Activated naive CD4-positive, alpha-beta T cell treated with anti-CD3 and anti-CD28 coated beads, Interleukin-2, amount 50 U/mL, for 24 hours (primary cell): ENCODE measurements around the gene MFSD6.

Experiments
- H3K27ac Mint-ChIP-seq: one replicate; pipeline ENCODE4 v1.8.0; 2021; ENCODE audit warnings: mild to moderate bottlenecking, mixed read lengths
- H3K27me3 Mint-ChIP-seq: one replicate; pipeline ENCODE4 v1.8.0; 2021; ENCODE audit warnings: mixed read lengths
- H3K36me3 Mint-ChIP-seq: one replicate; pipeline ENCODE4 v1.8.0; 2021; ENCODE audit warnings: mixed read lengths
- H3K4me1 Mint-ChIP-seq: one replicate; pipeline ENCODE4 v1.8.0; 2021; ENCODE audit warnings: mixed read lengths
- H3K4me3 Mint-ChIP-seq: one replicate; pipeline ENCODE4 v1.8.0; 2021; ENCODE audit warnings: mild to moderate bottlenecking, mixed read lengths
- H3K9me3 Mint-ChIP-seq: one replicate; pipeline ENCODE4 v1.8.0; 2021; ENCODE audit warnings: mixed read lengths

Gene MFSD6

DNA sequence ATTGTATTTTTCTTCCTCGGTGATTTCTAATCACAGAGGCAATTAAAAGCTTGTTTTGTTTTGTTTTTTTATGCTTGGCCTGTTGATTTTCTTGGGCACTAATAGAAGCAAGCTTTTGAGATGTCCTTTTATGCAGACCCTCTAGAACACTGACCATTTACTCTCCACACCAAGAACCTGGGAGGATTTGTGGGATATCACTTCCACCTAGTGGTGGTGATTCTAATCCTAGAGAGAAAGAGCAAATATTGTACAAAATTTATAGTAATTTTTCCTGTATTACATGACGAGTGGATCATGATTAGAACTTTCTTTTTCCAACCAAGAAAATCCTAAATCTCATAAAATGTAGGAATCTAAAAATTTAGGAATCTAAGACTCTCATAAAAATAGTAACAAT lies 102.9 kb downstream of the MFSD6 start:
- peaks cover 8% of the 10 kb centered on the region for H3K36me3 Mint-ChIP-seq

DNA sequence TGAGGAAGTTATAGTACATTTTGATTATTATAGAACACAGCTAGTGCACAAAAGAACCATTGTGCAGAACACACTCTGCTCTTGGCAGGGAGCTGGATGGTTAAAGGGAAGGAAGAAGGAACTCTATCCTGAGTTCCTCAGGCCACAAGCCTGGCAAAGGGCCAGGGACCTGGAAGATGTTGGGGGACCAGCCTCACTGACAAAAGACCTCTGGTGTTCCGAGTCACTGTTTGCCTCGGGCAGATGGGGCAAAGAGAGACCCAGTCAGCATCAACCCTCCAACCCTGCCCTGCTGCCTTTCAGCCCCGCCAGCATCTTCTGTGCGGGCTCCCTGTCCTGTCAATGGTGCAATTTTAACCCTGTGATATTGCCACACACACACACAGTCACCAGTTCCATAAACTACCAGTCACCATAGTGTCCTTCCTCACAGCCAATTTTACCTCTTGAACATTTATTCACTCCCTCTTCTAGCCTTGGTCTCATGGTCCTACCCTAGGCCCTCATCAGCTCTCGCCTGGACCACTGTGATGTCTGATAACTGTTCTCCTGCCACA lies 104.5 kb downstream of the MFSD6 start:
- Mint-ChIP-seq H3K4me1 (peaks cover 39% of the 10 kb centered on the region), H3K9me3 (no peaks in the 10 kb centered on the region), H3K27ac (peak overlapping the region; percentile 53), H3K27me3 (no peaks in the 10 kb centered on the region), H3K36me3 (peaks cover 6% of the 10 kb centered on the region), H3K4me3 (no peak overlapping the region)

More for the DNA sequence above, 102.9 kb downstream of the MFSD6 start:
- H3K27me3 Mint-ChIP-seq: no peaks in the 10 kb centered on the region
- H3K27ac Mint-ChIP-seq: no peak overlapping the region
- H3K9me3 Mint-ChIP-seq: no peaks in the 10 kb centered on the region
- no peak overlapping the region for H3K4me3 Mint-ChIP-seq
- peaks cover 36% of the 10 kb centered on the region for H3K4me1 Mint-ChIP-seq

DNA sequence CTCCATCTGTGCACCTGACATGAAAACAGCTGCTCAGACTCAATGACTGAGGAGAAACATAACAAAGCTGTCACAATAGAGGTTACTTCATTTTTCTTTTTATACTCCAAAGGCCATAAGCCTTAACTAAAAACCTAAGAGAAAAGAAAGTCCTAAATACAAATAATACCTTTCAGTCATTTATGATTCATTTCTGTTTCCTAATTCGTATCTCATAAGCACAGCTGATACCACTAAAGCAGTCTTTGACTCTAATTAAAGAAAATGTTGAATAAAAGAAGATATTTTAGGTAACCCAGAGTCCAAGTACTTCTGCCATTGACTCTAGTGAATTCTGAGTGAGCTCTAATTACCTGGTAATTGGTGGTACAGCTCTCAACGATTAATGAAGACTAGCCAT lies 105.7 kb downstream of the MFSD6 start:
- Mint-ChIP-seq H3K4me1 (peaks cover 46% of the 10 kb centered on the region), H3K36me3 (peaks cover 4% of the 10 kb centered on the region), H3K9me3 (no peaks in the 10 kb centered on the region), H3K27ac (peak overlapping the region; percentile 59), H3K27me3 (no peaks in the 10 kb centered on the region), H3K4me3 (no peak overlapping the region)

DNA sequence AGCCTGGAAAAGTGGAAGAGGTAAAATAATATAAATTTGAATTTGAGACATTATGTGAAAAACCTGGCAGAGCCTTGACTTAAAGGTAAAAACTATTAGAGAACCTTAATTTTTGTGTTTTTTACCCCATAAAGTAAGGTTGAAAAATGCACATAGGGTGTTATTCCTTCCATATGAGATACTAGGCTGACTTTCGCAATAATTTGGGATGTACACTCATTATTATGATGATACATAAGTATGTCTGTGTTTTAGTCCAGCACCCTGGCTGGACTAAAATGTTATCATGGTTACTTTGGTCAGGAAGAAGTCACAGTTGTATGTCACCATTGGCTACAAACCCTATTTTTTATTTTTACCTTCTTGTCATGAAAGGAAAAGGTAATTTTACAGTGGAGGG lies 106.5 kb downstream of the MFSD6 start:
- no peaks in the 10 kb centered on the region for H3K9me3 Mint-ChIP-seq
- H3K4me1 Mint-ChIP-seq: peaks cover 51% of the 10 kb centered on the region
- H3K27me3 Mint-ChIP-seq: no peaks in the 10 kb centered on the region
- H3K27ac Mint-ChIP-seq: peak overlapping the region; percentile 79
- no peak overlapping the region for H3K4me3 Mint-ChIP-seq
- peaks cover 4% of the 10 kb centered on the region for H3K36me3 Mint-ChIP-seq

DNA sequence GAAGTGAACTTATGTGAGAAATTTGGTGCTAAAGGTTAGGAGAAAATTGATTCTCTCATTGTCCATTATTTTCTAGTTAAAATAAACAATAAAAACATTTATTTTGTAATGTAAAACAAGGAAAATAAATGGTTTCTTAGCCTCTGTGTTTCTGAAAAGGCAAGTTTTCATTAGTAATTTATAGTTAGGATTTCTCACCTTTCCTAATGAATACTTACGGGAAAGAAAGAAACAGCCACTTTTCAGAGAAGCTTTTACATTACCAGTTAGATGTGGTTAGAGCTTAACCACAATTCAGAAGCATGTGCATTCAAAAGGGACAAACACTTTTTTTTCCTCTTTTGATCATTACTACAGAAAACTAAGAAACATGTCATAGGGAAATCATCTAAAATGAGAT lies 107.5 kb downstream of the MFSD6 start:
- Mint-ChIP-seq H3K36me3 (peaks cover 6% of the 10 kb centered on the region), H3K4me3 (peak overlapping the region; percentile 45), H3K4me1 (peaks cover 61% of the 10 kb centered on the region), H3K27me3 (no peaks in the 10 kb centered on the region), H3K9me3 (no peaks in the 10 kb centered on the region), H3K27ac (no peak overlapping the region)

DNA sequence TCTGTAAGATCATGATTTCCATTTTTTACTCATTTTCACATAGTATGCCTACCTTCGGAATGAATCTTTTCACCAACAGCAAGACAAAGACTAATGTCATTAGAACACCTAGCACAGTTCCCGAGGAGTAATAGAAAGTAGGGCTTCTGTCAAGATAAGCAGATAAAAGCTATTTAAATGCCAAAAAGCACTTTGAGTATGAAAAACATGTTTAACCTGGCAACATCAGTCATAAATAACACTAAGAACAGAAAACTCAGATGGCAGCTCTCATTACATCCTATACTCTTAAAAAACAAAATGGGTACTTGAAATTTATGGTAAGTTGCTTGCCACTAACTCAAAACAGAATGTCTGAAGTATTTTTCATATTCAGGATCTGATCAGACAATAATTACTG lies 109.3 kb downstream of the MFSD6 start:
- Mint-ChIP-seq H3K27ac (no peak overlapping the region), H3K4me3 (no peak overlapping the region), H3K36me3 (peaks cover 11% of the 10 kb centered on the region), H3K4me1 (peaks cover 74% of the 10 kb centered on the region), H3K27me3 (no peaks in the 10 kb centered on the region), H3K9me3 (no peaks in the 10 kb centered on the region)

DNA sequence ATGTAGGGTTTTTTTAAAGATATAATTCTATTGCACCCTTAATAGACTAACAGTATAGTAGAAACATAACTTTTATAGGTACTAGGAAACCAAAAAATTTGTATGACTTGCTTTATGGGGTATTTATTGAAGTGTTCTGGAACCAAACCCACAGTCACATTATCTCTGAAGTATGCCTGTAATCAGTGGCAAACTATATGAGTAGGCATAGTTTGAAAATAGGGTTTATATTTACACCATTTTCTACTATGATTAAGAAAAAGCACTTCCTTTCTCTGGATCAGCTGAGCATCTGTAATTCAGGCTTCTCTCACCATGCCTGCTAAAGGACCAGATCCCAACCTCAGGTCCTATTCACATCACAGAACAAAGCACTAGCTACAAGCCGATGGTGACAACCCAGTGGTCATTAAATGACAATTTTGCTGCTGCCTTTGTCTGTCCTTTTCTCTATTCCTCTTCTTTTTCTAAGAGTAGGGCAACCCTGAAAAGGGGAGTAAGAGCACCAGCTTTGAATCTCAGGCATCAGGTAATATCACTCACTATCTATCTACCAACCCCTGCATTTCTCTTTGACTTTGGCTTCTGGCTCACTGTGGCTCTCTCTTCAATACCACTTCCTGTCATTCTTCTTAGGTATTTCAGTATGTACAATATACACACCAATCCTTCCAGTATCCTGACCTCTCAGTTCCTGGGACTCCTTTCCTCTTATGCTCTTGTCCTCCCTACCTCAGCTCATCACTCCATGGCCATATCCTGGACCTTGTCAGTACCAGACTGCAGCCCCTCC lies 112.0 kb downstream of the MFSD6 start:
- Mint-ChIP-seq H3K36me3 (peaks cover 12% of the 10 kb centered on the region), H3K4me1 (peaks cover 61% of the 10 kb centered on the region), H3K9me3 (no peaks in the 10 kb centered on the region), H3K27me3 (no peaks in the 10 kb centered on the region), H3K4me3 (peak overlapping the region; percentile 15), H3K27ac (peak overlapping the region; percentile 74)

DNA sequence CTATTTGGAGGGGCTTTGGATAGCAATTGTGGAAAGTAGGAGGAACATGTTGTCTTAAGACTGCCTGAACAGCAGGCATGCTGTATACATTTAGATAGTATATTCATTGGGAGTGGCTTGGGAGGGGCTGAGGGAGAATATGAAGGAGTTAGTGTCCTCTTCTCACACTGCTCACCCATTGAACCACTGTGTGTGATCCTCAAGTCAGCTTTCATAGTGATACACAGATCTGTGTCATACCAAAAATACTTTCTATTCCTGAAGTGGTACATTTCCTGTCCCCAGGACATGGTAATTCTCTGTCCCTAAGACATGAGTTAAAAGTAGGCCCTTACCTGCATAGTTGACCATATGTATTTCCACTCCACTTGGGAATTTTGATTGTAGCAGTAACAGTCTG lies 116.8 kb downstream of the MFSD6 start:
- no peak overlapping the region for H3K4me3 Mint-ChIP-seq
- H3K27ac Mint-ChIP-seq: no peak overlapping the region
- H3K9me3 Mint-ChIP-seq: no peaks in the 10 kb centered on the region
- peaks cover 12% of the 10 kb centered on the region for H3K36me3 Mint-ChIP-seq
- H3K4me1 Mint-ChIP-seq: peaks cover 71% of the 10 kb centered on the region
- H3K27me3 Mint-ChIP-seq: no peaks in the 10 kb centered on the region

DNA sequence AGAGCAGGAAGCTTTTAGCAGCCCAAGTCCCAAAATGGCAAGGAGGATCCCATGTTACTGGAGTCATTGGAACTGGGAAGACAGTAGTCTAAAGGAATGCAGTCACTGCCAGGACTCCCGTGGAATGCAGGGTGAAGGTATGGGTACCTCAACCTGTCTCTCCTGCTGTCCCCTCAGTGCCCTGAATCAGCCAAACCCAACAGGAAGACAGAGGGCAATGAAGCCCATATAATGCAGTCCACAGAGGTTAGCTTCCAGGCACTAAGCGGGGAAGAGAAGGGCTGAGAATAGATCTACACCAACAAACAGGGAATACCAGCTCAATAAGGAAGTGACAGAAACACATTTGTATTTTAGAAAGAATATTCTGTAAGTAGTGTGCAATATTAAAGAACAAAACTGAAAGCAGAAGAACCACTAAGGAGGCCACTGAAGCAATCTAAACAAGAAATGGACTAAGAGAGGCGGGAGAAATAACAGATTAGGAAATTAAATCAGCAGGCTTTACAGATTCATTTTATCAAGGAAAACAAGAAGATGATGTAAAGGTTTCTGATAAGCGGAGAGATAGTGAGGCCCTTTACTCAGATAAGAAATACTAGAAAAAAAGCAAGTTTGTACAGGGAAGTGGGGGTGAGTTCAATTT lies 118.1 kb downstream of the MFSD6 start:
- Mint-ChIP-seq H3K4me1 (peaks cover 71% of the 10 kb centered on the region), H3K36me3 (peaks cover 10% of the 10 kb centered on the region), H3K9me3 (no peaks in the 10 kb centered on the region), H3K27ac (peak overlapping the region; percentile 66), H3K27me3 (no peaks in the 10 kb centered on the region), H3K4me3 (no peak overlapping the region)

DNA sequence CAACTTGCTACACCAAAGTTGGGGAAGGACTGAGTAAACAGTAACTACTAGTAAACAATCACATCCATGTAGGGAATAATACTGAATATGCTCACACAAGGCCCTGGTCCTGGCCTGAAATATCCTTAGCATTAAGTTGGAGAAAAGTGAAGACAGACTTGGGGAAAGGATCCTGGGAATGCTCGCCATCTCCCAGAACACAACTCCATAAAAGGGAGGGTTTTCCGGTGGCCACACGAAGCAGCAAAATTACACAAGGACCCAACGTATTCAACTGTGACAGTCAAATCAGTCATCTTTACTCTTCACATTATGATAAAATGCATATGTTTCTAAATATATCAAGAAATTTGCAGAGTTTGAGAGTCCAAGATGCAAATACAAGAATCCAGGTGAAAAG lies 119.1 kb downstream of the MFSD6 start:
- H3K36me3 Mint-ChIP-seq: peaks cover 5% of the 10 kb centered on the region
- H3K4me3 Mint-ChIP-seq: no peak overlapping the region

DNA sequence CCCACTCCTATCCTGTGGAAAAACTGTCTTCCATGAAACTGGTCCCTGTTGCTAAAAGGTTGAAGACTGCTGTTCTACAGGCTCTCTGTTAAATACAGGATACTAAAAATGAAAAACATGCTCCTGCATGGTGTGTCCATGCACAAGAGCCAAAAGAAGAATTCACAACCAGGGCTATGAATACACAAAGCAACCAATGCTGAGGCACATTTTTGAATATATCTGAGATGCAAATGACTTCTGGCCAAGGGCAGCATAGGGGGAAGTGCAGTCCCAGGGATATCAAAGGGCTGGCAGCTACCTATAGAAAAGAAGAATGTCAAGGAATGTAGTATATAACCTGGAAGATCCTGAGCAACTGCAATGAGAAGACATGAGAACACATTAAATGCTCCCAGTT lies 119.8 kb downstream of the MFSD6 start:
- no peak overlapping the region for H3K4me3 Mint-ChIP-seq
- H3K9me3 Mint-ChIP-seq: no peaks in the 10 kb centered on the region
- peaks cover 5% of the 10 kb centered on the region for H3K36me3 Mint-ChIP-seq
- H3K27ac Mint-ChIP-seq: no peak overlapping the region
- peaks cover 80% of the 10 kb centered on the region for H3K4me1 Mint-ChIP-seq
- no peaks in the 10 kb centered on the region for H3K27me3 Mint-ChIP-seq

More for the DNA sequence above, 119.1 kb downstream of the MFSD6 start:
- H3K27ac Mint-ChIP-seq: no peak overlapping the region
- no peaks in the 10 kb centered on the region for H3K27me3 Mint-ChIP-seq
- peaks cover 73% of the 10 kb centered on the region for H3K4me1 Mint-ChIP-seq
- no peaks in the 10 kb centered on the region for H3K9me3 Mint-ChIP-seq

DNA sequence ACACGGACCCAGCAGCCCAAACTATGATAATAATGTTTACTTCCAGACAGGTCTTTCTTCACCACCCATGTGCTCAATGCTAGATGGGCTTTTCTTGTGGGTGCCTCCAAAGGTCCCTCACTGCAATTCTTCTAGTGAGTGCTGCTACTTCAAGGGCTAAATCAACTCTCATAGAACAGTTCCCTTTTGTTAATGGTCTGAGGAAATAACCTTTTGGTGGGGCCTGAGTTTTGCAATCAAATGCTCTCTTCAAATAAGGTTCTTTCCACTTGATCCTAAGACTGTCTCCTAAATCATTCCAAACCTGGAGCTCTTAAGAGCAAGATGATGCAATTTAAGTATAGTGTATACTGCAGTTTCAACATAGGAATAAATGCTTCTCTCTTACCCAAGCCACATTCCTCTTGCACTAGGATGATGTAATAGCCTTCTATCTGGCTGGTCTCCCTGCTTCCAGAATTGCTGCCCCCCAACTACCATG lies 120.4 kb downstream of the MFSD6 start:
- no peaks in the 10 kb centered on the region for H3K27me3 Mint-ChIP-seq
- peaks cover 3% of the 10 kb centered on the region for H3K36me3 Mint-ChIP-seq
- H3K9me3 Mint-ChIP-seq: no peaks in the 10 kb centered on the region
- H3K4me3 Mint-ChIP-seq: no peak overlapping the region
- peak overlapping the region; percentile 71 for H3K27ac Mint-ChIP-seq
- peaks cover 87% of the 10 kb centered on the region for H3K4me1 Mint-ChIP-seq

DNA sequence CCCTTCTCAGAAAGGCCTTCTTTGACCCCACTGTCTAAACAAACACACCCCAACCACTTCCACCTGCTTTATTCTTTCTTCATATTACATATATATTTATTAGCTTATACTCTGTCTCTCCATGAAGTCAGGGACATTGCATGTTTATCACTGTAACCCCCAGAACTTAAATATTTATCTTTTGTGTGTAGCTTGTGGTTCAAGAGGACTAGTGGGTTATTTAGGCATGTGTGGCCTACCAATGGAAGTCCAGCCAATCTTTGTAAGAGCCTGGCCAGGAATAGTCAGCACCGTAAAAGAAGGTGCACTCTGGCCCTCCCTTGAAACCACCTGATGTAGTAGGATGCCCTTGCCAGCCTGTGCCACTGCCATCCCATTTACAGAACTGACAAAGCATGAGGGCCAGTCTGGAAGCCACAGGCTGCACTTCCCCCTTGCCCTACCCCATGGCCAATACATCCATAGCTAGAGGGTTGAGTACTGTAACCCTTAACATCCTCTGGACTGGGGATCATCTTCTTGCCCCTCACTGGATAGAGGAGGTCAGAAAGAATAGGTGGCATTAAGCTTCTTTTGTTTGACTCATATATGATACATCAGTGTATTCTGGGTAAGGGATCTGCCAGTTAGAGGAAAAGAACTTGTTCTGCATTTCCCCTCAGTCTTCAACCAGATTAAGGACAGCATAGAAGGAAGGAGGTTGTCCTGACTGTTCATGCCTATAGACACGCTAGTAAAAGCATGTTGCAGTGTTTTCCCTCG lies 121.5 kb downstream of the MFSD6 start:
- no peak overlapping the region for H3K4me3 Mint-ChIP-seq
- no peaks in the 10 kb centered on the region for H3K36me3 Mint-ChIP-seq
- peaks cover 89% of the 10 kb centered on the region for H3K4me1 Mint-ChIP-seq
- H3K27me3 Mint-ChIP-seq: no peaks in the 10 kb centered on the region
- H3K27ac Mint-ChIP-seq: peak overlapping the region; percentile 52
- no peaks in the 10 kb centered on the region for H3K9me3 Mint-ChIP-seq

DNA sequence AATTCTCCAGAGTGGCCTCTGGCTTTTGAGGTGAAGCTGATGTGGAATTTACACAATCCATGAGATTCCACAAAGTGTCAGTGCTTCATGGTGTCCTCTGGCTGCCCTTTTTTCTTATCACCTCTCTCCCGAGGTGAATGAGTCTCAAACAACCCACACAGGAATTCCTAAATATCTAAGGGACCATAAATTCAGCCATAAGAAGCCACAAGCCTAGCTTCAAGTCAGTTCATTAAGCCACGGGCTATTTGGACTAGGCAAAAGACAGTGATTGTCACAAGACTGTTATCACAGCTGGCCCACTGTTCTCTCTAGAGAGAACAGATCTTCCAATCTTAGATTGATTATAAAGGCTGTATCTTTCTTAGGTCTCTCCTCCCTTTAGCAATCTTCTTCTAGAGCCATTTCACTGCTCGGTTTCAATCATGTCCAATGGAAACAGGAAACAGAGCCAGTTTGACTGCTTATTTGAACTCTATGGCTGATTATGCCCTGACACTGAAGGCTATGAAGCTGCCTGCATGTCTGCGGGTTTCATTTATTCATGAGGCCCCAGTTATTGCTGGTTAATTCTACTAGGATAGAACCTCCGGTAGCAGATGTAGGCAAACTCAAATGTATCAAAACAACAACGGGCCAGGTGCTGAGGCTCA lies 122.2 kb downstream of the MFSD6 start:
- H3K9me3 Mint-ChIP-seq: no peaks in the 10 kb centered on the region
- H3K4me1 Mint-ChIP-seq: peaks cover 85% of the 10 kb centered on the region
- no peaks in the 10 kb centered on the region for H3K27me3 Mint-ChIP-seq
- H3K36me3 Mint-ChIP-seq: no peaks in the 10 kb centered on the region
- no peak overlapping the region for H3K4me3 Mint-ChIP-seq
- H3K27ac Mint-ChIP-seq: no peak overlapping the region

DNA sequence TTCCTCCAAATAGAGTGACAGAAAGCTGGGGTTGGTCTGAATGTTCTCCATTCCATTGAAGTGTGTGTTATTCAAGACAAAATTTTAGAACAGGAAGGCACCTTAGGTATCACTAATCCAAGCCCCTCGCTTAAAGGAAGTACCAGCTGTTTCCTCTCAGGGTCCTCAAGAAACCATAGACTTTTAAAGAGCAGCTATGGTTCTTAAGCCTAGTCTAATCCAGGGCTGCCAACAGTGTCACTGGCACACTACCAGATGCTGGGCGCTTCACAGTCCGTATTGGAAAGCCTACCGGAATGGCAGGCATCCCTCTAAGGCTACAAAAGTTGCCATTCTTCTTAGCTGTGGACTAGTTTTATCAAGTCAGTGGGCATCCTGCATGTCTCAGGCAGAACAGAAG lies 124.4 kb downstream of the MFSD6 start:
- Mint-ChIP-seq H3K9me3 (no peaks in the 10 kb centered on the region), H3K4me3 (peak overlapping the region; percentile 96), H3K27me3 (no peaks in the 10 kb centered on the region), H3K4me1 (peaks cover 80% of the 10 kb centered on the region), H3K27ac (peak overlapping the region; percentile 62), H3K36me3 (peaks cover 2% of the 10 kb centered on the region)
